Nephron progenitor cell (in vitro differentiated cells): ENCODE results near the gene NAA50.

Experiments used
- DNase-seq: peaks from one replicate; pipeline ENCODE4 v3.0.0; 2021
- H3K27ac Mint-ChIP-seq: 2 replicates; pipeline ENCODE4 v1.8.0; 2021; ENCODE audit warnings: mild to moderate bottlenecking, moderate library complexity, mixed read lengths
- H3K27me3 Mint-ChIP-seq: 2 replicates; pipeline ENCODE4 v1.8.0; 2021; ENCODE audit warnings: mild to moderate bottlenecking, low read depth, mixed read lengths; ENCODE audit not compliant: poor library complexity
- H3K36me3 Mint-ChIP-seq: 2 replicates; pipeline ENCODE4 v1.8.0; 2021; ENCODE audit warnings: low read depth, mixed read lengths
- H3K4me1 Mint-ChIP-seq: 2 replicates; pipeline ENCODE4 v1.8.0; 2021; ENCODE audit warnings: mixed read lengths
- H3K4me3 Mint-ChIP-seq: 2 replicates; pipeline ENCODE4 v1.8.0; 2021; ENCODE audit warnings: mild to moderate bottlenecking, moderate library complexity, mixed read lengths
- H3K9me3 Mint-ChIP-seq: 2 replicates; pipeline ENCODE4 v1.8.0; 2021; ENCODE audit warnings: mild to moderate bottlenecking, moderate library complexity, mixed read lengths
- CTCF ChIP-seq: fragments of 200-600 bp; sonication (generic); IDR thresholded peaks from 2 replicates; pipeline ENCODE4 v1.5.0; 2021; ENCODE audit warnings: antibody characterized with exemption

The NAA50 gene

GRCh38 chr3:113719758-113720157 lies 26.3 kb downstream of the NAA50 start:
- TF ChIP-seq CTCF, result no peak
- H3K27ac Mint-ChIP-seq, result no peak overlapping the region
- DNase-seq, result no peak
- no peaks in the 10 kb centered on the region for H3K27me3 Mint-ChIP-seq
- H3K9me3 Mint-ChIP-seq, result no peaks in the 10 kb centered on the region
- no peaks in the 10 kb centered on the region for H3K4me1 Mint-ChIP-seq
- H3K4me3 Mint-ChIP-seq, result no peak overlapping the region
- peaks cover 77% of the 10 kb centered on the region for H3K36me3 Mint-ChIP-seq

GRCh38 chr3:113719294-113719693 lies 26.8 kb downstream of the NAA50 start:
- no peaks in the 10 kb centered on the region for H3K4me1 Mint-ChIP-seq
- no peak for TF ChIP-seq CTCF
- H3K36me3 Mint-ChIP-seq, result peaks cover 76% of the 10 kb centered on the region
- no peak overlapping the region for H3K4me3 Mint-ChIP-seq
- H3K27me3 Mint-ChIP-seq, result no peaks in the 10 kb centered on the region
- no peak for DNase-seq
- H3K9me3 Mint-ChIP-seq, result no peaks in the 10 kb centered on the region
- H3K27ac Mint-ChIP-seq, result no peak overlapping the region

- H3K27ac Mint-ChIP-seq, result peak overlapping the region; percentile 39
- DNase-seq, result no peak
- H3K27me3 Mint-ChIP-seq, result no peaks in the 10 kb centered on the region
- H3K36me3 Mint-ChIP-seq, result peaks cover 68% of the 10 kb centered on the region
- H3K4me3 Mint-ChIP-seq, result no peak overlapping the region
- no peaks in the 10 kb centered on the region for H3K4me1 Mint-ChIP-seq
- no peaks in the 10 kb centered on the region for H3K9me3 Mint-ChIP-seq
- no peak for TF ChIP-seq CTCF
Observed at GRCh38 chr3:113717818-113718217, 28.2 kb downstream of the NAA50 start.

- Mint-ChIP-seq H3K4me3 (no peak overlapping the region), H3K9me3 (no peaks in the 10 kb centered on the region), H3K4me1 (no peaks in the 10 kb centered on the region), H3K27me3 (no peaks in the 10 kb centered on the region), H3K27ac (peak overlapping the region; percentile 55), H3K36me3 (peaks cover 63% of the 10 kb centered on the region)
- DNase-seq, result no peak
- TF ChIP-seq CTCF, result no peak
Observed at GRCh38 chr3:113717308-113717707, 28.7 kb downstream of the NAA50 start.

GRCh38 chr3:113714702-113715101 lies 31.3 kb downstream of the NAA50 start:
- Mint-ChIP-seq H3K36me3 (peaks cover 44% of the 10 kb centered on the region), H3K4me1 (no peaks in the 10 kb centered on the region), H3K9me3 (no peaks in the 10 kb centered on the region), H3K4me3 (no peak overlapping the region), H3K27ac (peak overlapping the region; percentile 26), H3K27me3 (peaks cover 6% of the 10 kb centered on the region)
- TF ChIP-seq CTCF, result no peak
- DNase-seq, result no peak

- H3K27ac Mint-ChIP-seq, result no peak overlapping the region
- H3K36me3 Mint-ChIP-seq, result peaks cover 23% of the 10 kb centered on the region
- peaks cover 2% of the 10 kb centered on the region for H3K9me3 Mint-ChIP-seq
- H3K27me3 Mint-ChIP-seq, result peaks cover 16% of the 10 kb centered on the region
- H3K4me3 Mint-ChIP-seq, result no peak overlapping the region
- TF ChIP-seq CTCF, result no peak
- no peaks in the 10 kb centered on the region for H3K4me1 Mint-ChIP-seq
- DNase-seq, result no peak
Observed at GRCh38 chr3:113712129-113712528, 33.9 kb downstream of the NAA50 start.
